Caco-2 (cell line): ENCODE data around the gene LRTM1. TPM values are rescaled to one million over a fixed set of nuclear protein-coding genes. Genes with fewer than 3 reads are reported as not detected.

Experiments
- BruUV-seq: library from RNA; stranded (reverse); fragments of 400-500 nt; replicated peaks from 2 replicates; lab custom pipeline; 2021; lab: Mats Ljungman, UMichigan
- CTCF ChIA-PET: fragments of 300-600 bp; sonication (Branson Sonifier 250); formaldehyde crosslinking; loops from one replicate; lab custom pipeline; 2022; ENCODE audit warnings: antibody characterized with exemption; lab: Charles Lee
- POLR2A ChIA-PET: fragments of 300-600 bp; sonication (Branson Sonifier 250); formaldehyde crosslinking; loops from one replicate; lab custom pipeline; 2022; ENCODE audit warnings: antibody characterized with exemption; lab: Charles Lee
- DNase-seq, 2 experiments: peaks; one replicate each; pipeline versions ENCODE4 v3.0.0 to v3.0.0-alpha.2; 2020 to 2022
- H3K27me3 ChIP-seq: replicated peaks from 2 replicates; pipeline ENCODE4 v1.6.0; 2011; ENCODE audit warnings: low read length; ENCODE audit not compliant: control insufficient read depth, insufficient read depth
- H3K36me3 ChIP-seq: 2 replicates; pipeline ENCODE4 v1.5.1; 2011; ENCODE audit warnings: low read length; ENCODE audit not compliant: control insufficient read depth, insufficient read depth
- H3K4me1 ChIP-seq: fragments of 250-450 bp; sonication (Bioruptor Pico); 2 replicates; pipeline ENCODE4 v1.5.1; 2020; ENCODE audit warnings: mild to moderate bottlenecking
- H3K4me3 ChIP-seq: 2 replicates; pipeline ENCODE4 v1.5.1; 2011; ENCODE audit warnings: low read depth, mild to moderate bottlenecking, control low read depth, low read length
- H3K9me3 ChIP-seq: fragments of 250-450 bp; sonication (Bioruptor Pico); 2 replicates; pipeline ENCODE4 v1.5.1; 2020; ENCODE audit warnings: mild to moderate bottlenecking, moderate library complexity
- H3K27ac Mint-ChIP-seq: one replicate; pipeline ENCODE4 v1.8.0; 2022; ENCODE audit warnings: mixed read lengths; ENCODE audit not compliant: unreplicated experiment
- H3K27me3 Mint-ChIP-seq: one replicate; pipeline ENCODE4 v1.8.0; 2022; ENCODE audit warnings: mixed read lengths; ENCODE audit not compliant: insufficient read depth, unreplicated experiment
- H3K36me3 Mint-ChIP-seq: one replicate; pipeline ENCODE4 v1.8.0; 2022; ENCODE audit warnings: mild to moderate bottlenecking, mixed read lengths; ENCODE audit not compliant: insufficient read depth, unreplicated experiment
- H3K4me1 Mint-ChIP-seq: one replicate; pipeline ENCODE4 v1.8.0; 2022; ENCODE audit warnings: low read depth, mixed read lengths; ENCODE audit not compliant: unreplicated experiment
- H3K4me3 Mint-ChIP-seq: one replicate; pipeline ENCODE4 v1.8.0; 2022; ENCODE audit warnings: mild to moderate bottlenecking, moderate library complexity, mixed read lengths; ENCODE audit not compliant: unreplicated experiment
- H3K9me3 Mint-ChIP-seq: one replicate; pipeline ENCODE4 v1.8.0; 2022; ENCODE audit warnings: mixed read lengths; ENCODE audit not compliant: unreplicated experiment
- CTCF ChIP-seq, 2 experiments: fragments of 200-600 bp in 1 of 2; IDR thresholded peaks; 1 replicate in 1 of 2; 2 replicates in 1 of 2; pipeline versions ENCODE4 v1.5.1 to v1.8.0; 2011 to 2022; ENCODE audit warnings: antibody characterized with exemption in 1 of 2, control low read depth in 1 of 2, inconsistent platforms in 1 of 2, low read depth in 1 of 2, low read length in 1 of 2, mild to moderate bottlenecking in 1 of 2, moderate library complexity in 1 of 2; ENCODE audit not compliant: insufficient read depth in 1 of 2, severe bottlenecking in 1 of 2, unreplicated experiment in 1 of 2
- intact Hi-C: fragments of 100-400 bp; cut with micrococcal nuclease; formaldehyde crosslinking; loops from one replicate; pipeline ENCODE4 v1.10.0; 2022; ENCODE audit not compliant: unreplicated experiment
- total RNA-seq: library from RNA; stranded (reverse); gene quantifications from 2 replicates; pipeline ENCODE4 v1.2.3, GENCODE V29; 2022

The LRTM1 gene
- total RNA-seq, 1 experiment from 2014 or later = not detected

GRCh38 chr3:54960082-54960481 is 32.2 kb upstream of the LRTM1 start:
- H3K4me1 Mint-ChIP-seq = no peaks in the 10 kb centered on the region
- no peak for TF ChIP-seq CTCF (IDR thresholded peaks at IDR 0.05; ENCODE audit: insufficient read depth in 1 of 2, low read depth in 1 of 2, low read length in 1 of 2, severe bottlenecking in 1 of 2, unreplicated experiment in 1 of 2)
- CTCF ChIA-PET = no interaction called here

GRCh38 chr3:54957711-54958110 is 29.9 kb upstream of the LRTM1 start:
- Mint-ChIP-seq H3K4me3 (no peak overlapping the region), H3K9me3 (no peaks in the 10 kb centered on the region), H3K27me3 (peaks cover 3% of the 10 kb centered on the region), H3K27ac (no peak overlapping the region), H3K4me1 (no peaks in the 10 kb centered on the region), H3K36me3 (no peaks in the 10 kb centered on the region)
- BruUV-seq = no TSS peak
- DNase-seq = no peak
- Histone ChIP-seq H3K27me3 (no peaks in the 10 kb centered on the region), H3K9me3 (no peaks in the 10 kb centered on the region), H3K4me3 (no peak overlapping the region), H3K36me3 (no peaks in the 10 kb centered on the region), H3K4me1 (no peaks in the 10 kb centered on the region)
- TF ChIP-seq CTCF (IDR thresholded peaks at IDR 0.05; ENCODE audit: insufficient read depth in 1 of 2, low read depth in 1 of 2, low read length in 1 of 2, severe bottlenecking in 1 of 2, unreplicated experiment in 1 of 2) = no peak
- POLR2A ChIA-PET = no interaction called here
- CTCF ChIA-PET = interaction anchor here (0.6 kb wide), 1 partner anchor 55 kb away, joined by 3 read pairs; no protein-coding TSS in a partner anchor
- intact Hi-C loops = loop anchor here (10.0 kb wide), 1 partner anchor 83 kb away; no protein-coding TSS in a partner anchor

More at GRCh38 chr3:54960082-54960481, 32.2 kb upstream of the LRTM1 start:
- BruUV-seq = no TSS peak
- Mint-ChIP-seq H3K36me3 (no peaks in the 10 kb centered on the region), H3K4me3 (no peak overlapping the region), H3K9me3 (no peaks in the 10 kb centered on the region), H3K27ac (no peak overlapping the region), H3K27me3 (peaks cover 3% of the 10 kb centered on the region)
- no peak overlapping the region for H3K4me3 ChIP-seq
- H3K4me1 ChIP-seq = no peaks in the 10 kb centered on the region
- no peak for DNase-seq
- no peaks in the 10 kb centered on the region for H3K9me3 ChIP-seq
- H3K27me3 ChIP-seq = no peaks in the 10 kb centered on the region
- no peaks in the 10 kb centered on the region for H3K36me3 ChIP-seq
- intact Hi-C loops = no loop called here
- POLR2A ChIA-PET = no interaction called here

- no peaks in the 10 kb centered on the region for H3K9me3 Mint-ChIP-seq
- Histone ChIP-seq H3K27me3 (no peaks in the 10 kb centered on the region), H3K4me1 (no peaks in the 10 kb centered on the region), H3K4me3 (no peak overlapping the region), H3K36me3 (no peaks in the 10 kb centered on the region), H3K9me3 (no peaks in the 10 kb centered on the region)
- DNase-seq = no peak
- ChIA-PET CTCF (no interaction called here), POLR2A (no interaction called here)
- no TSS peak for BruUV-seq
- no peak overlapping the region for H3K27ac Mint-ChIP-seq
- intact Hi-C loops = loop anchor here (10.0 kb wide), 1 partner anchor 81 kb away; no protein-coding TSS in a partner anchor
- no peaks in the 10 kb centered on the region for H3K4me1 Mint-ChIP-seq
- H3K27me3 Mint-ChIP-seq = peaks cover 3% of the 10 kb centered on the region
- TF ChIP-seq CTCF (IDR thresholded peaks at IDR 0.05; ENCODE audit: insufficient read depth in 1 of 2, low read depth in 1 of 2, low read length in 1 of 2, severe bottlenecking in 1 of 2, unreplicated experiment in 1 of 2) = no peak
- H3K4me3 Mint-ChIP-seq = no peak overlapping the region
- no peaks in the 10 kb centered on the region for H3K36me3 Mint-ChIP-seq
These were observed 28.1 kb upstream of the LRTM1 start for GRCh38 chr3:54955941-54956340.
